ENCODE data around the gene LMO1. TPM values are rescaled to one million over a fixed set of nuclear protein-coding genes. Genes with fewer than 3 reads are reported as not detected.

LMO1 gene
- total and polyA plus RNA-seq, 2 experiments from 2014 or later, result 0.33 TPM; not detected in 1

- H3K36me3 ChIP-seq (replicated peaks; ENCODE audit: insufficient read depth, low read depth), result no peaks in the 10 kb centered on the region
- WGBS (ENCODE audit: low lambda C conversion rate, missing lambda C conversion rate), result 32% methylated on average over 3 of the region's 3 CpGs
- no peaks in the 10 kb centered on the region for H4K20me1 ChIP-seq (ENCODE audit: insufficient read depth, poor library complexity, severe bottlenecking)
- H2AFZ ChIP-seq, result no peak overlapping the region
- H3K9me2 ChIP-seq (replicated peaks; ENCODE audit: insufficient read depth), result no peaks in the 10 kb centered on the region
- no peak overlapping the region for H3K27ac ChIP-seq
- DNase-seq (ENCODE audit: low spot score), result no peak
- H3K9me3 ChIP-seq (ENCODE audit: low read depth), result no peaks in the 10 kb centered on the region
- no peak overlapping the region for H3K4me3 ChIP-seq
- H3K4me1 ChIP-seq (ENCODE audit: insufficient read depth), result no peaks in the 10 kb centered on the region
- no peak overlapping the region for H3K4me2 ChIP-seq
- TF ChIP-seq, protein P1, sequence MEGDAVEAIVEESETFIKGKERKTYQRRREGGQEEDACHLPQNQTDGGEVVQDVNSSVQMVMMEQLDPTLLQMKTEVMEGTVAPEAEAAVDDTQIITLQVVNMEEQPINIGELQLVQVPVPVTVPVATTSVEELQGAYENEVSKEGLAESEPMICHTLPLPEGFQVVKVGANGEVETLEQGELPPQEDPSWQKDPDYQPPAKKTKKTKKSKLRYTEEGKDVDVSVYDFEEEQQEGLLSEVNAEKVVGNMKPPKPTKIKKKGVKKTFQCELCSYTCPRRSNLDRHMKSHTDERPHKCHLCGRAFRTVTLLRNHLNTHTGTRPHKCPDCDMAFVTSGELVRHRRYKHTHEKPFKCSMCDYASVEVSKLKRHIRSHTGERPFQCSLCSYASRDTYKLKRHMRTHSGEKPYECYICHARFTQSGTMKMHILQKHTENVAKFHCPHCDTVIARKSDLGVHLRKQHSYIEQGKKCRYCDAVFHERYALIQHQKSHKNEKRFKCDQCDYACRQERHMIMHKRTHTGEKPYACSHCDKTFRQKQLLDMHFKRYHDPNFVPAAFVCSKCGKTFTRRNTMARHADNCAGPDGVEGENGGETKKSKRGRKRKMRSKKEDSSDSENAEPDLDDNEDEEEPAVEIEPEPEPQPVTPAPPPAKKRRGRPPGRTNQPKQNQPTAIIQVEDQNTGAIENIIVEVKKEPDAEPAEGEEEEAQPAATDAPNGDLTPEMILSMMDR (IDR thresholded peaks at IDR 0.05; ENCODE audit: poor library complexity), result peak; percentile 17
- TF ChIP-seq EZH2phosphoT487 (IDR thresholded peaks at IDR 0.05; ENCODE audit: low read depth, severe bottlenecking, unreplicated experiment), result no peak
- H3K79me2 ChIP-seq, result no peaks in the 10 kb centered on the region
- no peaks in the 10 kb centered on the region for H3K27me3 ChIP-seq
These were observed 46.2 kb upstream of the LMO1 start for GRCh38 chr11:8309862-8310261.

DNA sequence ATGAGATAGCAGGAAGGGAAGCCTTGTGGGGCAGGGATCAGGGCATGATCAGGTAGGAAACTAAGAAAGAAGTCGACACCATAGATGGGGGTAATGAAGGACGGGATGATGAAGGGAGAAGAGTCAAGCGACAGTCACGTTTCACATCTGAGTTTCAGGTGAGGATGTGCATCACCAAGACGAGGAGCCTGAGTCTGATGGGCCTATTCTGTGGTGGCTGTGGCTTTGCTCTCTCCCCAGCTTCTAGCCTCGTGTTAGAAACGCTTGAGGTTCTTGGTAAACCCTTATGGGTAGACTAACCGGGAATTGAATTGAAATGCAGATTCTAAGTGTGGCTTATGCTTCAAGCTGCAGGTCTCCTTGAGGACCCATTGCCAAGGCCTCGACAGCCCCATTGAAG lies 45.6 kb upstream of the LMO1 start:
- no peaks in the 10 kb centered on the region for H3K27me3 ChIP-seq
- no peaks in the 10 kb centered on the region for H3K79me2 ChIP-seq
- 82% methylated on average over 9 of the region's 9 CpGs for WGBS (ENCODE audit: low lambda C conversion rate, missing lambda C conversion rate)
- TF ChIP-seq EZH2phosphoT487 (IDR thresholded peaks at IDR 0.05; ENCODE audit: low read depth, severe bottlenecking, unreplicated experiment), result no peak
- TF ChIP-seq EZH2 (IDR thresholded peaks at IDR 0.05; ENCODE audit: borderline replicate concordance), result no peak
- TF ChIP-seq, protein P1 (IDR thresholded peaks at IDR 0.05; ENCODE audit: poor library complexity), result no peak
- no peaks in the 10 kb centered on the region for H4K20me1 ChIP-seq (ENCODE audit: insufficient read depth, poor library complexity, severe bottlenecking)
- no peaks in the 10 kb centered on the region for H3K9me2 ChIP-seq (replicated peaks; ENCODE audit: insufficient read depth)
- no peaks in the 10 kb centered on the region for H3K4me1 ChIP-seq (ENCODE audit: insufficient read depth)
- H3K27ac ChIP-seq, result no peak overlapping the region
- no peak for DNase-seq (ENCODE audit: low spot score)
- H2AFZ ChIP-seq, result no peak overlapping the region
- no peak overlapping the region for H3K4me3 ChIP-seq
- no peaks in the 10 kb centered on the region for H3K9me3 ChIP-seq (ENCODE audit: low read depth)
- H3K4me2 ChIP-seq, result no peak overlapping the region
- H3K36me3 ChIP-seq (replicated peaks; ENCODE audit: insufficient read depth, low read depth), result no peaks in the 10 kb centered on the region

DNA sequence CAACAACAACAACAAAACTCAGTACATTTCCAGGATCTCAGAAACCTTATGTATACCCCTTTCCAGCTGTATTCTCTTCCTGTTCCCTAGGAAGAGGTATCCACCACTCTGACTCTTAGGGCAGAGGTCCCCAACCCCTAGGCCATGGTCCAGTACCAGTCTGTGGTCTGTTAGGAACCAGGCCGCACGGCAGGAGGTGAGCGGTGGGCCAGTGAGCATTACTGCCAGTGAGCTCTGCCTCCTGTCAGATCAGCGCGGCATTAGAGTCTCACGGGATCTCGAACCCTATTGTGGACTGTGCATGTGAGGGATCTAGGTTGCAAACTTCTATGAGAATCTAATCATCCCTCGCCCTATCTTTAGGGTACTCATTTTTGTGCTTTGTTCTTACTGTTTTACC lies 43.9 kb upstream of the LMO1 start:
- no peak for TF ChIP-seq EZH2 (IDR thresholded peaks at IDR 0.05; ENCODE audit: borderline replicate concordance)
- TF ChIP-seq EZH2phosphoT487 (IDR thresholded peaks at IDR 0.05; ENCODE audit: low read depth, severe bottlenecking, unreplicated experiment), result no peak
- TF ChIP-seq, protein P1 (IDR thresholded peaks at IDR 0.05; ENCODE audit: poor library complexity), result no peak
- 95% methylated on average over 8 of the region's 8 CpGs for WGBS (ENCODE audit: low lambda C conversion rate, missing lambda C conversion rate)
- Histone ChIP-seq H3K9me3 (ENCODE audit: low read depth) (no peaks in the 10 kb centered on the region), H3K36me3 (replicated peaks; ENCODE audit: insufficient read depth, low read depth) (no peaks in the 10 kb centered on the region), H3K4me1 (ENCODE audit: insufficient read depth) (no peaks in the 10 kb centered on the region), H3K79me2 (no peaks in the 10 kb centered on the region), H3K4me3 (no peak overlapping the region), H3K27ac (no peak overlapping the region), H3K9me2 (replicated peaks; ENCODE audit: insufficient read depth) (no peaks in the 10 kb centered on the region), H4K20me1 (ENCODE audit: insufficient read depth, poor library complexity, severe bottlenecking) (no peaks in the 10 kb centered on the region), H3K4me2 (no peak overlapping the region), H3K27me3 (no peaks in the 10 kb centered on the region), H2AFZ (no peak overlapping the region)
- no peak for DNase-seq (ENCODE audit: low spot score)

GRCh38 chr11:8301622-8302021 lies 37.9 kb upstream of the LMO1 start:
- WGBS (ENCODE audit: low lambda C conversion rate, missing lambda C conversion rate), result 87% methylated on average over 2 of the region's 2 CpGs
- no peak overlapping the region for H3K4me3 ChIP-seq
- no peaks in the 10 kb centered on the region for H3K9me2 ChIP-seq (replicated peaks; ENCODE audit: insufficient read depth)
- no peaks in the 10 kb centered on the region for H4K20me1 ChIP-seq (ENCODE audit: insufficient read depth, poor library complexity, severe bottlenecking)
- no peaks in the 10 kb centered on the region for H3K4me1 ChIP-seq (ENCODE audit: insufficient read depth)
- H2AFZ ChIP-seq, result no peak overlapping the region
- no peak for DNase-seq (ENCODE audit: low spot score)
- TF ChIP-seq, protein P1 (IDR thresholded peaks at IDR 0.05; ENCODE audit: poor library complexity), result no peak
- TF ChIP-seq EZH2 (IDR thresholded peaks at IDR 0.05; ENCODE audit: borderline replicate concordance), result no peak
- TF ChIP-seq EZH2phosphoT487 (IDR thresholded peaks at IDR 0.05; ENCODE audit: low read depth, severe bottlenecking, unreplicated experiment), result no peak
- H3K79me2 ChIP-seq, result no peaks in the 10 kb centered on the region
- no peak overlapping the region for H3K4me2 ChIP-seq
- no peak overlapping the region for H3K27ac ChIP-seq
- no peaks in the 10 kb centered on the region for H3K27me3 ChIP-seq
- H3K9me3 ChIP-seq (ENCODE audit: low read depth), result no peaks in the 10 kb centered on the region
- H3K36me3 ChIP-seq (replicated peaks; ENCODE audit: insufficient read depth, low read depth), result no peaks in the 10 kb centered on the region
